Activated naive CD4-positive, alpha-beta T cell treated with anti-CD3 and anti-CD28 coated beads for 36 hours (primary cell): Measurements from ENCODE around the gene MCRIP2. TPM values are rescaled to one million over a fixed set of nuclear protein-coding genes. Genes with fewer than 3 reads are reported as not detected.

Experiments
- CTCF ChIA-PET: fragments of 350-600 bp; sonication (Branson Sonifier 250); formaldehyde crosslinking; loops from one replicate; lab custom pipeline; 2021; ENCODE audit warnings: antibody characterized with exemption; lab: Charles Lee
- DNase-seq: peaks from one replicate; pipeline ENCODE4 v3.0.0-alpha.2; 2020
- H3K27ac Mint-ChIP-seq: one replicate; pipeline ENCODE4 v1.8.0; 2021; ENCODE audit warnings: mild to moderate bottlenecking, mixed read lengths
- H3K27me3 Mint-ChIP-seq: one replicate; pipeline ENCODE4 v1.8.0; 2021; ENCODE audit warnings: low read depth, mixed read lengths
- H3K36me3 Mint-ChIP-seq: one replicate; pipeline ENCODE4 v1.8.0; 2021; ENCODE audit warnings: low read depth, mixed read lengths
- H3K4me1 Mint-ChIP-seq: one replicate; pipeline ENCODE4 v1.8.0; 2021; ENCODE audit warnings: low read depth, mixed read lengths
- H3K4me3 Mint-ChIP-seq: one replicate; pipeline ENCODE4 v1.8.0; 2021; ENCODE audit warnings: mild to moderate bottlenecking, moderate library complexity, mixed read lengths
- H3K9me3 Mint-ChIP-seq: one replicate; pipeline ENCODE4 v1.8.0; 2021; ENCODE audit warnings: mixed read lengths
- intact Hi-C: fragments of 100-400 bp; cut with micrococcal nuclease; formaldehyde crosslinking; loops from one replicate; pipeline ENCODE4 v1.15.1; 2023
- total RNA-seq, 2 experiments: library from RNA; stranded (reverse); gene quantifications; one replicate each; pipeline ENCODE4 v1.2.3, GENCODE V29; 2021

Gene MCRIP2
- total RNA-seq, 2 experiments from 2014 or later: 31.5 to 35.2 TPM

DNA sequence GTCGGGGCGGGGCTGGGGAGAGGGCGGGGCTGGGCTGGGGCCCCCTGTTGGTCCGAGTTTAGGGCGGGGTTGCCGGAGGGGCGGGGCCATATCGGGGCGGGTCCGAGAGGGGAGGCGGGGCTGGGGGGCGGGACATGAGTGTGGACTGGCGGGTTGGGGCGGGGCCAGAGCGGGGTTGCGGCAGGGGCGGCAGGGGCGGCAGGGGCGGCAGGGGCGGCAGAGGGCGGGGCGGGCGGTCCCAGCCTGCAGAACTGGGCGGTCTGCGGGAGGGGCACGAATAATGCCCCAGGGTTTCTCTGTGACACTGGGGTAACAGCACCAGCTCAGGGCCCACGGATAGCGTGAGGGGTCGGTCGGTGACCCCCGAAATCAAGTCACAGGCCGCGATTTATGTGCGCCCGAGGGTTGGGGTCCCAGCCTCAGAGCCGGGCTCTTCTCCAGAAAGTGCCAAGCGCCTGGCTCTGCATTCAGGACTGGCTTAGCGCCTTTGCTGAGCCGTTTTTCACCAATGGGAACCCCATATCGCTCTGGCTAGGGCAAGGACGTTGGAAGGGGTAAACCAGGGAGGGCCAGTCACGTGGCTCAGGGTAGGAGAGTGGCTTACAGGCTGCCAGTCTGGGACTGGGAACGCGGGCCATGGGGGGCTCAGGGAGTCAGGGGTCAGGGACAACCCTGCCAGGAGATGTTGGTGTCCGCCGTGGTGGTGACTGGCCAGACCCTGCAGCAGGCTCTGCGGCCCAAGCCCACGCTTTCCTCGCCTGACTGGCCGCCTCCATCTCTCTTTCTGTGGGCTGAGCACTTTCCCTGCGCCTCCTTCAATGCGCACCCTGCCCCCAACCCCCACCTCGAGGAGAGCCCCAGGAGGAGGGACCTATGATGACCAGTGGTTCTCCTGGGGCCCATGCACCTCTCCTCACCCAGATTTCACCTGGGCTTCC is 4.3 kb upstream of the MCRIP2 start:
- Mint-ChIP-seq H3K36me3 (peaks cover 11% of the 10 kb centered on the region), H3K27me3 (no peaks in the 10 kb centered on the region), H3K9me3 (no peaks in the 10 kb centered on the region), H3K4me3 (peak overlapping the region; percentile 90), H3K27ac (peak overlapping the region; percentile 91), H3K4me1 (peaks cover 15% of the 10 kb centered on the region)
- DNase-seq: peak; percentile 92
- CTCF ChIA-PET: interaction anchor here (1.2 kb wide), 1 partner anchor 11 kb away, joined by 6 read pairs; no protein-coding TSS in a partner anchor
- intact Hi-C loops: loop anchor here (2.0 kb wide), 1 partner anchor 47 kb away; the partner anchor contains the start of gene JMJD8

DNA sequence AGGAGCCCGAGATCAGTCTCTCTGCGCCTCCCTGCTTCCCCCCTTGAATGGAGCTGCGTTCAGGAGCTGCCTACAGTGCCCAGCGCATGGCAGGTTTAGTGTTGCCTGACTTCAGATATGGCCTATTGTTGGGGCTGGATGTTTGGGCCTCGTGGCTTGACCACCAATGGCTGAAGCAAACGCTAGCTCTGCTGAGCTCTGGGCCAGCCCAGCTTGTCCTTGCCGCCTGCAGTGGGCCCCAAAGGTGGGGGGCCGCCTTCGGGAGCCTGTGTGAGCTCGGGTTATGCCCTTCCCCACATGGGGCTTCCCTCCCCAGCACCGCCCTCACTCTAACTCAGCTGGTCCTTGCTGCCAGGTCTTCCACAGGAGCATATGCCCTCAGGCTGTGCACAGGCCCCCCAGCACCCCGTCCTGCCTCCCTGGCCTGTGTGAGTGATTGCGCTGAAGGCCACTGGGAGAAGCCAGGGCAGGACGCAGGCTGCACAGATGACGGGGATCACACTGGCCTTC is 3.5 kb upstream of the MCRIP2 start:
- CTCF ChIA-PET: no interaction called here
- peaks cover 15% of the 10 kb centered on the region for H3K4me1 Mint-ChIP-seq
- no peaks in the 10 kb centered on the region for H3K27me3 Mint-ChIP-seq
- peaks cover 11% of the 10 kb centered on the region for H3K36me3 Mint-ChIP-seq
- intact Hi-C loops: no loop called here
- no peak overlapping the region for H3K27ac Mint-ChIP-seq
- no peaks in the 10 kb centered on the region for H3K9me3 Mint-ChIP-seq
- no peak overlapping the region for H3K4me3 Mint-ChIP-seq
- DNase-seq: no peak

DNA sequence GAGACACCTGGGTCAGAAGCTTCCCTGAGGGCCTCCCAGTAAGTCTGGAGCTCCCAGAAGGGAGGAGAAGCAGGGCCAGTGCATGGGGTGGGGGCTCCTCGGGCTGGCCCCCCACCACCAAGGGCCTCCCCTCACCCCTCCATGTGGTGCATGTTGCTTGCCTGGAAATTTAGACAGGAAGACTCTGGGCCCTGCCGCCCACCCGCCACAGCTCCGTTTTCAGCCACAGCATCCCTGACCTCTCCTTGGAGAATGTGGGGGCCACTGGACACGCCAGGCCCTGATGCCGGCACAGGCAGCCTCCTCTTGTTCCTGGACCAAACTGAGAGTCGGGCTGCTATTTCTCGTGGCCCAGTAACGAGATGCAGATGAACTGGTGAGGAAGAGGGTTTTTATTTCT is 2.8 kb upstream of the MCRIP2 start:
- Mint-ChIP-seq H3K27me3 (no peaks in the 10 kb centered on the region), H3K9me3 (no peaks in the 10 kb centered on the region), H3K4me3 (no peak overlapping the region), H3K27ac (no peak overlapping the region), H3K4me1 (peaks cover 20% of the 10 kb centered on the region), H3K36me3 (peaks cover 10% of the 10 kb centered on the region)
- CTCF ChIA-PET: no interaction called here
- intact Hi-C loops: no loop called here
- DNase-seq: no peak

DNA sequence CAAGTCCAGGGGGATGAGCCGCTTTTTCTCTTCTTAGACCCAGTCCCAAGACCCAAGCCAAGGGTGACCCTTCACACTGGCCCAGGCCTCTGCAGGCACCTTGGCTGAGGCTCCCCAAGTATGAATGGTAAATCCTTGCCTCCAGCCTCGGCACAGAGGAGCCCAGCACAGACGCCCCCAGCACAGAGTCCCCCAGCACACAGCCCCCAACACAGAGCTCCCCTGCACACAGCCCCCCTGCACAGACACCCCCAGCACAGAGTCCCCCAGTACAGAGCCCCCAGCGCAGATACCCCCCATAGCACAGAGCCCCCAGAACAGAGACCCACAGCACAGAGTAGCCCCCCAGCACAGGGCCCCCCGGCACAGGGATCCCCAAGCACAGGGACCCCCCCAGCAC is 1.0 kb upstream of the MCRIP2 start:
- intact Hi-C loops: no loop called here
- CTCF ChIA-PET: no interaction called here
- no peaks in the 10 kb centered on the region for H3K27me3 Mint-ChIP-seq

DNA sequence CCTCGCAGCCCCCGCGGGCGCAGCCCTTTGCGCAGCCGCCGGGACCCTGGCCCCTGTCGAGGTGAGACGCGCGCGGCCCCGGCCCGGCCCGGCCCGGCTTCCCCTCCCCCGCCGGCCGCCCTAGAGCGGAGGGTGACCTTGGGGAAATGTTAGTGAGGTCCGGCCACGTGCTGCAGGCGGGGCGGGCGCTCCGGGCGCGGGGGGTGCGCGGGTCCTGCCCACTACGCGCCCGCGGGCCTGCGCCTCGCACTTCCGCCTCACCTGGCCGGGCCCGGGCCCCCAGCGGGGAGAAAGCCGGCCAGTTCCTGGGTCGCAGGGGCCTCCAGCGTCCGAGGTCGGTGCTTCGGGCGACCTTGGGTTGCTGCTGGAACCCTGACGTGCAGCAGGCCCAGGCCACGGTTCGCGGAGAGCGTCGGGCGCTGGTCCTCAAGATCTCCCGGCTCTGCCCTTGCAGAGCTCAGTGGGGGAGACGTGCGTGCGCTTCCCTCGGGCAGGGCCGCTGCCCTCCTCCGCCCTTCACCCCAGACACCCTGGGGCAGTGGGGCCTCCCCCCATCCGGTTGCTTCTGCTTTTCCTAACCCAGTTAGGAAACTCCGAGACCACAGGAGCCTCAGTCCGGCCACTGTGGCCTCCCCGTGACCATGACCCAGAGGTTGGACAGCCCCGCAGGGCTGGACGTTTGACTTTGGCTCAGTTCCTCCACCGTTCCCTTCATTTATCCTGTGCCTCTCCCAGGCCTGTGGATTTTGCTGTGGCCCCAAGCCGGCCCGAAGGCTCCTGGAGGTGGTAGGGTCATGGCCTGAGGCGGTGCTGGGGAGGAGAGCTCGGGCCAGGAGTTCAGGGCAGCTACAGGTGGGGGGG is 791 bp downstream of the MCRIP2 start:
- no peak overlapping the region for H3K27ac Mint-ChIP-seq
- CTCF ChIA-PET: no interaction called here
- H3K9me3 Mint-ChIP-seq: no peaks in the 10 kb centered on the region
- H3K4me3 Mint-ChIP-seq: peak overlapping the region; percentile 71
- intact Hi-C loops: no loop called here
- no peaks in the 10 kb centered on the region for H3K36me3 Mint-ChIP-seq
- DNase-seq: peak; percentile 22
- H3K27me3 Mint-ChIP-seq: no peaks in the 10 kb centered on the region
- peaks cover 22% of the 10 kb centered on the region for H3K4me1 Mint-ChIP-seq

More for the DNA sequence above, 1.0 kb upstream of the MCRIP2 start:
- H3K4me1 Mint-ChIP-seq: peaks cover 25% of the 10 kb centered on the region
- no peak overlapping the region for H3K27ac Mint-ChIP-seq
- no peaks in the 10 kb centered on the region for H3K9me3 Mint-ChIP-seq
- H3K4me3 Mint-ChIP-seq: peak overlapping the region; percentile 24
- H3K36me3 Mint-ChIP-seq: peaks cover 2% of the 10 kb centered on the region
- DNase-seq: no peak

DNA sequence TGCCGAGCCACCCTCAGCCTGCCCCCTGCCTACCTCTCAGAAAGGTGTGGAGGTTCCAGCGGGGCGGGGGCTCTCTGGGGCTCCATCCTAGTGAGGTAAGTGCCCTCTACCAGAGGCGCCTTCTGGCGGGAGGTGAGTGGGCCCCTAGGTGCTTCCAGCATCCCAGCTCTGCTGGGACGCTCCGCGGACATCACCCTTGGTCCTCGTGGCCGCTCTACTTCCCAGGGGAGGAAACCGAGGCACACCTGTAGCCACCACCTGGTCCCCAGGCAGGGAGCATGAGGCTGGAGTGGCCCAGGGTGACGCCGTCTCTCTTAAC is 1.4 kb downstream of the MCRIP2 start:
- no peak overlapping the region for H3K27ac Mint-ChIP-seq
- H3K4me3 Mint-ChIP-seq: peak overlapping the region; percentile 71
- DNase-seq: no peak
- intact Hi-C loops: no loop called here
- H3K4me1 Mint-ChIP-seq: peaks cover 21% of the 10 kb centered on the region
- no peaks in the 10 kb centered on the region for H3K9me3 Mint-ChIP-seq
- no peaks in the 10 kb centered on the region for H3K36me3 Mint-ChIP-seq
- H3K27me3 Mint-ChIP-seq: no peaks in the 10 kb centered on the region
- CTCF ChIA-PET: no interaction called here

DNA sequence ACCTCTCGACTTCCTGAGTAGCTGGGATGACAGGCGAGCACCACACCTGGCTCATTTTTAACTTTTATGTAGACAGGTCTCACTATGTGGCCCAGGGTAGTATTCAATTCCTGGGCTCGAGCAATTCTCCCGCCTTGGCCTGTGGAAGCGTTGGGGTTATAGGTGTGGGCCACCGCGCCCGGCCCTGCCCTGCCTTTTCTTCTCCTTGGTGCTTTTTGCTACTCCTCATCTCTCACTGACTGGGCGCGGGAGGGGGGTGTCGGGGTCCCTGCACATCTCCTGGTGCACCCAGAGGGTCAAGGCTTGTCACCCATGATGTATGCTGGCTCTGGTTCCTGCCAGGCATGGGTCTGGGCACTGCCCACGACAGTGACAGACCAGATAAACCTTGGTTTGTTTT is 2.9 kb downstream of the MCRIP2 start:
- Mint-ChIP-seq H3K9me3 (no peaks in the 10 kb centered on the region), H3K36me3 (no peaks in the 10 kb centered on the region), H3K4me1 (peaks cover 21% of the 10 kb centered on the region), H3K27ac (no peak overlapping the region), H3K27me3 (no peaks in the 10 kb centered on the region), H3K4me3 (no peak overlapping the region)
- intact Hi-C loops: no loop called here
- CTCF ChIA-PET: no interaction called here
- DNase-seq: no peak

DNA sequence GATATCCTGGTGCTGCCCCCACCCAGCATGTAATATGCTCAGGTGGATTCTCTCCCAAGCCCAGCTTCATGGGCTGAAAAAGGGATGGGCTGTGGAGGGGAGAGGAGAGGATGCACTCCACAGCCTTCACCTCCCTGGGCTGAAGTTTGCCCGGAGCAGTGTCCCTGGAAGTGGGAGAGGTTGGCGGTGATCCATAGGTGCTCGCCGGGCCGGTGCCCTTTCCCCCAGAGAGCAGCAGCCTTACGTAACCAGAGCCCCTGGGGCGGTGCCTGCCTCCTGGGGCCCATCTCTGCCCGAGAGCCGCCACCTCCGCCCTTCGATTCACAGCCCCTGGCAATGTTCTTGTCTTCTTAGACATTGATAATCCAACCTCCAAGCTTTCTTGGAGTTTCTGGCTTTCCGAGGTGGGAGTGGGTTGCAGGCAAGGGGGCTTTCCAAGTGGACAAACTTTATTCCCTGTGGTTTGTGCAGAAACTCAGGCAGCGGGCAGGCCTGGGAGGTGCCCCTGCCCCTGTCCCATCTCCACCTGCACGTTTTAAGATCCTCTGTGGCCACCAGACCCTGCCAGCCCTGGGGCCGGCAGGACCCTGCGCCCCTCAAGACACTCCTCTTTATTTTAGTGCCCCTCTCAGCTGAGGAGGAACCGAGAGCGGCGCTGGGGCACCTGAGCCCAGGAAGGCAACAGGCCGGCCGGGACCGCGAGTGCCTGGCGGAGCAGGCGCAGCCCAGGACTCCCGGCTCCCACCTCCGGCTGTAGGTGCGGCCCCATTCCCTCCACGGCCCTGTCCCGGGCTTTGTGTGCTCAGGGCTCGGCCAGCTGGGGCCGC is 4.4 kb downstream of the MCRIP2 start:
- H3K4me1 Mint-ChIP-seq: peaks cover 28% of the 10 kb centered on the region
- no peaks in the 10 kb centered on the region for H3K9me3 Mint-ChIP-seq
- CTCF ChIA-PET: no interaction called here
- intact Hi-C loops: no loop called here
- no peak overlapping the region for H3K27ac Mint-ChIP-seq
- H3K36me3 Mint-ChIP-seq: no peaks in the 10 kb centered on the region
- H3K27me3 Mint-ChIP-seq: no peaks in the 10 kb centered on the region
- no peak overlapping the region for H3K4me3 Mint-ChIP-seq
- DNase-seq: no peak

DNA sequence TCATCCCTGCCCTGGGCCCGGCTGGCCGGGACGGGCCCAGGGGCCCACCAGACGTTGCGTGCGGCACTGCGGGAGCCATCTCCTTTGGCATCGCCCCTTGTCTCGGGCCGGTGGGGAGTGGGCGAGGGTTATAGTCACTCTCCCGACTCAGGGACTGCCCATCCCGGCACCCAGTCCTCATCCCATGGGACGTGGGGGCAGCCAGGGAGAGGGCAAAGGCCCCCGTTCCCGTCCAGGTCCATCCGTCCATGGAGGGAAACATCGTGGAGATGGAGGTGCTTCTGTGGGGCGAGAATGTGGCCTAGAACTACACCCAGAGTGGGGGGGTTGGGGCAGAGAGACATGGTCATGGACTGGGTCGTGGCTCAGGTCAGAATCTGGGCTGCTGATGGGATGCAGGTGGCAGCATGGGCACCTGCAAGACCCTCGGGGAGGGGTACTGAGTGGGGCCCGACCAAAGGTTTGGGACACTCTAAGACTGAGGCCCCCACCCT is 5.1 kb downstream of the MCRIP2 start:
- Mint-ChIP-seq H3K9me3 (no peaks in the 10 kb centered on the region), H3K4me3 (no peak overlapping the region), H3K27me3 (no peaks in the 10 kb centered on the region), H3K4me1 (peaks cover 28% of the 10 kb centered on the region), H3K27ac (no peak overlapping the region), H3K36me3 (no peaks in the 10 kb centered on the region)
- intact Hi-C loops: no loop called here
- CTCF ChIA-PET: interaction anchor here (2.0 kb wide), 1 partner anchor 10 kb away, joined by 6 read pairs; the partner anchor contains the start of gene METTL26
- DNase-seq: no peak

DNA sequence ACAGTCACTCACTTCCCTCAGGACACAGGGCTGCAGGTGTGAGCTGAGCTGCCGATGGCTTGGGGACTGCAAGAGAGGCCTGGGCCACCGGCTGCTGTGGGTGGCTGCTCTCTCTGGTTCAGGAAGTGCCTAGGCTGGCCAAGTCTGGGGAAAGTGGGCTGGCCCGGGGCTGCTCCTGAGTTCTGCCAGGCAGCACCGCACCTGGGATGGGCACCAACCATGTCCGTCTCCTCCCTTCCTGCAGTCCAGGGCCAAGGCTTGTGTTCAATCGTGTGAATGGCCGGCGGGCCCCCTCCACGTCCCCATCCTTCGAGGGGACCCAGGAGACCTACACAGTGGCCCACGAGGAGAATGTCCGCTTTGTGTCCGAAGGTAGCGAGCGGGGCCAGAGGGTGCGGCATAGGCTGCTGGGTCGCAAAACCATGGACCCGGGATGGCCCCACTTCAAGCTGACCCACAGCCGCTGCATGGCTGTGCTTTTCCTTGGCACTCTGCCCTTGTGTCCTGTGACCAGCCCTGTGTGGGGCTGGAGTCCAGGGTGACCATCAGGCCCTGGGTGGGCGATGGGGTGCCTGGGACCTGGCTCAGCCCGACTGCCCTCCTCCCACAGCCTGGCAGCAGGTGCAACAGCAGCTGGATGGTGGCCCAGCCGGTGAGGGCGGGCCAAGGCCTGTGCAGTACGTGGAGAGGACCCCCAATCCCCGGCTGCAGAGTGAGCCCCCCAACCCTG is 5.7 kb downstream of the MCRIP2 start:
- H3K9me3 Mint-ChIP-seq: no peaks in the 10 kb centered on the region
- DNase-seq: no peak
- no peaks in the 10 kb centered on the region for H3K27me3 Mint-ChIP-seq
- H3K4me1 Mint-ChIP-seq: peaks cover 28% of the 10 kb centered on the region
- H3K36me3 Mint-ChIP-seq: no peaks in the 10 kb centered on the region
- no peak overlapping the region for H3K4me3 Mint-ChIP-seq
- CTCF ChIA-PET: interaction anchor here (2.0 kb wide), 1 partner anchor 11 kb away, joined by 6 read pairs; the partner anchor contains the start of gene METTL26
- H3K27ac Mint-ChIP-seq: no peak overlapping the region
- intact Hi-C loops: no loop called here
